ENCODE data around the gene PYGL. TPM values are rescaled to one million over a fixed set of nuclear protein-coding genes. Genes with fewer than 3 reads are reported as not detected.

PYGL gene
- total RNA-seq, result 23.0 and 31.6 TPM in 2 replicates

DNA sequence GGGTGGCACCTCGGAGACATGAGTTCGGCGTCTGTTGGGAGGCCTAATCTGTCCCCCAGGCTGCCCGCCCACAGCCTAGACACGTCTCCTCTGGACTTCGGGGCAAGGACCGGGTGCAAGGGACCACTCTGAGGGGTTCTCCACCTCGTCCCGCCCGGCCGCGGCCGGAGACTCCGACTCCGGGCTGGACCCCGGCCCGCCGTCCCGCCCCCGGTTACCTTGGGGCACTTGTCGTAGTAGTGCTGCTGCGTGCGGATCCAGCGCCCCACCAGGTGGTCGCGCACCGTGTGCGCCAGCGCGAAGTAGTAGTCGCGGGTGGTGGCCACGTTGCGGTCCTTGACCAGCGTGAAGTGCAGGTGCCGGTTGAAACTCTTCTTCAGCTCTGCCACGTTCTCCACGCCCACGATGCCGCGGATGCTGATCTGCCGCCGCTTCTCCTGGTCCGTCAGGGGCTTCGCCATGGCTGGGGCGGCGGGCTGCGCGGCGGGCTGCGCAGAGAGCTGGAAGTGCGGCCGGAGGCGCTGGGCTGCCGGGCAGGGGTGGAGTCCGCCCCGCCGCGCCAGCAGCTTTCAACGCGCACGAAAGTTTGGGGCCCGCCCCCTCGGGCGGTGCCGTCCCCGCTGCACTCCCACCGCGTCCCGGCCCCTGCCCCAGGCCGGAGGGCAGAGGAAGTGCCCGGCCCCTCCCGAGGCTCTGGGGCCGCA, at the start of gene PYGL:
PYGL (minus strand) TSS at position 541 of the 704 bp plus-strand sequence; CDS start at position 461, 80 bp downstream.

DNA sequence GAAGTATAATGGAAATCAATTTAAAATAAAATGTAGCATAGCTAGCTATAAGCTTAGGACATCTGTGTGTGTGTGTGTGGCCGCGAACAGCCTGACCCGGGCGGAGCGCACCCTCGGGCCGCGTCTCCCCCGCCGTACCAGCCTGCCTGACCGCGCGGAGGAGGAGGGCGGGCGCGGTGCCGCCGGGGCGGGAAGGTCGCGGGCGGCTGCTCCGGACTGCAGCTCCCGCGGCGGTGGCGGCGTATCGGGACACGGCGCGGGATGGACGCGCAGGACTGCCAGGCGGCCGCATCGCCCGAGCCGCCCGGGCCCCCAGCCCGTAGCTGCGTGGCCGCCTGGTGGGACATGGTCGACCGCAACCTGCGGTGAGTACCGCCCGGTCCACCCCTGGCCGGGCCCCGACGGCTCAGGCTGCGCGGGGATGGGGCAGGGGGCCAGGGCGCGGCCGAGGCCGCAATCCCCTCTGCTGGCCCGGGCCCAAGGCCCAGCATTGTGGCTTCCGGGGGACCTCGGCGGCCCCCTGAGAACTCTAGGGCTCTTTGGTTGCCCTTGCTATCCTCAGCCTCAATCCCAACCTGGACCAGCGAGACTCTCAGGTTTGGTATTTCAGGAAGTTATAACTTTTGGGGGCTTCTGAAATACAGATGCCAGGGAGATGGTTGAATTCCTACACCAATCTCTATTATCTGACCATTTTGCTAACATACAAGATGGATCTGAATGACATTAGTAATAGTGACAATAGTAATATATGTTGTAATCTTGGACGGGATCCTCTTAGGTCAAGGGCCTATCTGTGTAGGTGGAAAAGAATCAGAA, 72.2 kb downstream of the PYGL start, which contains the start of gene ABHD12B:
ABHD12B (plus strand) TSS at position 140 of the 819 bp plus-strand sequence; CDS start at position 262, 122 bp downstream.

Other genes with a start within 250 kb of the PYGL start
- 31.2 and 33.5 TPM in 2 replicates for gene NIN, start 113.3 kb downstream of the PYGL start, total RNA-seq
- not detected in 2 replicates for gene ABHD12B, start 72.4 kb downstream of the PYGL start, total RNA-seq
- gene TRIM9, start 150.6 kb upstream of the PYGL start, total RNA-seq, result 0.19 and 0.26 TPM in 2 replicates

Measured in aortic smooth muscle cell (primary cell).